Ovary (tissue), 9 donors: Measurements from ENCODE around the gene CARD18. TPM values are rescaled to one million over a fixed set of nuclear protein-coding genes. Genes with fewer than 3 reads are reported as not detected.

Experiments
- DNase-seq, 5 donors: peaks; one replicate each; pipeline ENCODE4 v3.0.0-alpha.2; 2019 to 2020
- H3K27ac ChIP-seq, 2 donors: fragments of 200-600 bp; one replicate each; pipeline versions ENCODE4 v1.5.1 to v1.8.0; 2019 to 2022
- H3K27me3 ChIP-seq: fragments of 200-600 bp; one replicate; pipeline ENCODE4 v1.8.0; 2022
- H3K36me3 ChIP-seq: fragments of 200-600 bp; sonication (generic); one replicate; pipeline ENCODE4 v1.5.1; 2019
- H3K4me1 ChIP-seq: one replicate; pipeline ENCODE4 v1.8.1; 2013; ENCODE audit warnings: mild to moderate bottlenecking, moderate library complexity; ENCODE audit not compliant: insufficient read depth
- H3K4me3 ChIP-seq: fragments of 200-600 bp; sonication (generic); one replicate; pipeline ENCODE4 v1.5.1; 2017
- H3K9me3 ChIP-seq, 2 donors: fragments of 200-600 bp in 1 of 2; sonication (generic) in 1 of 2; one replicate each; pipeline versions ENCODE4 v1.5.1 to v1.8.1; 2013 to 2019; ENCODE audit warnings: mild to moderate bottlenecking in 1 of 2, moderate library complexity in 1 of 2
- EP300 ChIP-seq: sonication (generic); formaldehyde crosslinking; IDR thresholded peaks from one replicate; pipeline ENCODE4 v1.6.1; 2017; ENCODE audit warnings: antibody characterized with exemption
- POLR2A ChIP-seq: fragments of 450-650 bp; IDR thresholded peaks from one replicate; pipeline ENCODE4 v1.6.1; 2017; ENCODE audit warnings: antibody characterized with exemption, mild to moderate bottlenecking, moderate library complexity
- WGBS, 3 donors: extraction: QIAGEN DNeasy Blood & Tissue Kit in 1 of 3; methylation state at CpG; one replicate each; pipeline versions ENCODE4 v1.1.5 to v1.1.7; 2013 to 2017; 5-methylcytosine and 5-hydroxymethylcytosine counted together
- intact Hi-C, 4 donors: fragments of 100-400 bp; cut with DNase I; formaldehyde crosslinking; loops; one replicate each; pipeline versions ENCODE4 v1.11.0 to v1.15.1; 2022 to 2023
- polyA plus RNA-seq, 2 donors: library from polyadenylated mRNA; stranded (reverse); fragments of 200-250 nt in 1 of 2; fragments of 350-450 nt in 1 of 2; fragmentation: Illumina TruSeq in 1 of 2; extraction: RNeasy Lipid Tissue Mini Kit (QIAGEN cat#74804) in 1 of 2; gene quantifications; one replicate each; pipeline ENCODE4 v1.2.3, GENCODE V29; 2013 to 2014
- total RNA-seq, 7 donors: library from RNA; depleted of rRNA in 2 of 7; stranded (reverse); fragments of >200 nt in 2 of 7; fragmentation: NEBNext Ultra II Directional in 3 of 7; extraction: Animal tissue kit (Norgen Biotek cat#: 25700) in 3 of 7; gene quantifications; one replicate each; pipeline versions ENCODE4 v1.1.0 to v1.2.4, GENCODE V29; 2016 to 2023
- TF ChIP-seq, protein P1 (sequence below), 3 donors: fragments of 450-650 bp in 2 of 3; fragments of 200-600 bp in 1 of 3; IDR thresholded peaks; one replicate each; pipeline versions ENCODE4 v1.5.1 to v1.8.0; 2016 to 2022; ENCODE audit warnings: antibody characterized with exemption in 3 of 3, mild to moderate bottlenecking in 1 of 3
- donor health status: DM: no; HTN: no; CAD: no; lungs with moderate emphysema.
- donor health status: DM: no; HTN: no; CAD: no.
- donor health status: Bipolar disorder and iron deficiency.
- donor health status: DM: yes; HTN: yes; CAD: no.
- donor health status: DM: no; HTN: no; CAD: no.
- donor health status: DM: yes; HTN: yes; CAD: no.

CARD18 gene
- total and polyA plus RNA-seq, 9 donors = not detected

DNA sequence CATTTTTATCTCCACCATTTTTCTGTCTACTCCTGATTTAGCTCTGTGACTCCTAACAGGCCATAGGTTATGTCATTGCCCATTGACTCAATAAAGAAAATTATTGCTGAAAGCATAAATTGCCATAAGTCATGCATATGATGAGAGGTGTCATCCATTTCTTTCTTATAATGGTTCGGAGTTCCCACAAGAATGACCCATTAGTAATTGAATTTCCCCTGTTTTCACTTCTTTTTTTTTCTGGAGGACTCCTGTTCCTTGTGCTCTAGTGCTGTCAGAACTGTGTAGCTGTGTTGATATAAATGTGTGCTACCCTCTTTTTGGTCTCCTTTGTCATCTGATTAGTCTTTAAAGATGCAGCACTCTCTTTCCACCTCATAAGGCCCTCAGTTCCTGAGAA, 22.9 kb upstream of the CARD18 start:
- WGBS, 3 donors = 0 to 91% (median 88%) methylated on average over 1 of the region's 1 CpG
- no peak overlapping the region for H3K27ac ChIP-seq
- H3K27me3 ChIP-seq = no peaks in the 10 kb centered on the region
- no peaks in the 10 kb centered on the region for H3K36me3 ChIP-seq
- no peak for TF ChIP-seq POLR2A
- TF ChIP-seq, protein P1, sequence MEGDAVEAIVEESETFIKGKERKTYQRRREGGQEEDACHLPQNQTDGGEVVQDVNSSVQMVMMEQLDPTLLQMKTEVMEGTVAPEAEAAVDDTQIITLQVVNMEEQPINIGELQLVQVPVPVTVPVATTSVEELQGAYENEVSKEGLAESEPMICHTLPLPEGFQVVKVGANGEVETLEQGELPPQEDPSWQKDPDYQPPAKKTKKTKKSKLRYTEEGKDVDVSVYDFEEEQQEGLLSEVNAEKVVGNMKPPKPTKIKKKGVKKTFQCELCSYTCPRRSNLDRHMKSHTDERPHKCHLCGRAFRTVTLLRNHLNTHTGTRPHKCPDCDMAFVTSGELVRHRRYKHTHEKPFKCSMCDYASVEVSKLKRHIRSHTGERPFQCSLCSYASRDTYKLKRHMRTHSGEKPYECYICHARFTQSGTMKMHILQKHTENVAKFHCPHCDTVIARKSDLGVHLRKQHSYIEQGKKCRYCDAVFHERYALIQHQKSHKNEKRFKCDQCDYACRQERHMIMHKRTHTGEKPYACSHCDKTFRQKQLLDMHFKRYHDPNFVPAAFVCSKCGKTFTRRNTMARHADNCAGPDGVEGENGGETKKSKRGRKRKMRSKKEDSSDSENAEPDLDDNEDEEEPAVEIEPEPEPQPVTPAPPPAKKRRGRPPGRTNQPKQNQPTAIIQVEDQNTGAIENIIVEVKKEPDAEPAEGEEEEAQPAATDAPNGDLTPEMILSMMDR (IDR thresholded peaks at IDR 0.05) = no peak
- no peak for TF ChIP-seq EP300
- H3K4me3 ChIP-seq = no peak overlapping the region
- intact Hi-C loops = no loop called here
- H3K4me1 ChIP-seq = no peaks in the 10 kb centered on the region
- H3K9me3 ChIP-seq = no peaks in the 10 kb centered on the region
- DNase-seq = no peak

DNA sequence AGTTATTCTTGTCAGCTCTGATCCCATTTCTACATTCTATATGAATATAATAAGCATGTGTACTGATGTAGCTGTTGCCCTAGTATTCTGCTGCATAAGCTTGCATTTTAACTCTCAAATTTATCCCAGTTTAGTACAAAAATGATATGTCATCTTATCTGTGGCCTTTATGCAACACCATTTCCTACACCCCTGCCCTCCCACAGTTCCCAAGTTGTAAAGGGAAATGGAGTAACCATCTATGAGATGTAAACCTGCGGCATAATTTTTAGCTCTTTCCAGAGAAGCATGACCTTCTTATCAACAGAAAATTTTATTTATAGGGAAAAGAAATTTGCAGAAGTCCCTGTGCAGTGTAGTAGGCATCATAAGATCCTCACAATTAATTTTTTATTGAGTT, 18.9 kb upstream of the CARD18 start:
- no peaks in the 10 kb centered on the region for H3K4me1 ChIP-seq
- no peak overlapping the region for H3K4me3 ChIP-seq
- no peak for DNase-seq
- no peak overlapping the region for H3K27ac ChIP-seq
- no peaks in the 10 kb centered on the region for H3K36me3 ChIP-seq
- TF ChIP-seq POLR2A (no peak), EP300 (no peak)
- TF ChIP-seq, protein P1 (IDR thresholded peaks at IDR 0.05) = no peak
- intact Hi-C loops = no loop called here
- WGBS, 3 donors = 72 to 92% (median 84%) methylated on average over 1 of the region's 1 CpG
- no peaks in the 10 kb centered on the region for H3K27me3 ChIP-seq
- no peaks in the 10 kb centered on the region for H3K9me3 ChIP-seq

DNA sequence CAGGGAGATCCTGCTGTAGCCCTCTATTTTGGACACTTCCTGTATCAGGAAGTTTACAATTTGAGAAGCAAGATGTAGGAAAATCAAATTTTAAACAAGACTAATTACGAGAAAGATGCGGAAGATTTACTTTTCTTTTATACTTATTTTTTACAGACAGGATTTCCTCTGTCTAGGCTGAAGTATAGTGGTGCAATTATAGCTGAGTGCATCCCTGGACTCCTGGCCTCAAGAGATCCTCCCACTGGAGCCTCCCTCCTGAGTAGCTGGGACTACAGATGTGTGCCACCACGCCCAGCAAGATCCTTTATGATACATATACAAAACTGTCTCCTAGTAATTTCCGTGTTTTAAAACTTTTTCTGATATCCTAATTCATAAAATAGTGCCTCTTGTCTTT, 17.2 kb upstream of the CARD18 start:
- no peaks in the 10 kb centered on the region for H3K36me3 ChIP-seq
- no peak overlapping the region for H3K27ac ChIP-seq
- no peak overlapping the region for H3K4me3 ChIP-seq
- H3K27me3 ChIP-seq = no peaks in the 10 kb centered on the region
- H3K4me1 ChIP-seq = no peaks in the 10 kb centered on the region
- WGBS, 3 donors = 84 to 89% (median 88%) methylated on average over 4 of the region's 4 CpGs
- TF ChIP-seq EP300 (no peak), POLR2A (no peak)
- TF ChIP-seq, protein P1 (IDR thresholded peaks at IDR 0.05) = no peak
- no peak for DNase-seq
- intact Hi-C loops = no loop called here
- H3K9me3 ChIP-seq = no peaks in the 10 kb centered on the region

DNA sequence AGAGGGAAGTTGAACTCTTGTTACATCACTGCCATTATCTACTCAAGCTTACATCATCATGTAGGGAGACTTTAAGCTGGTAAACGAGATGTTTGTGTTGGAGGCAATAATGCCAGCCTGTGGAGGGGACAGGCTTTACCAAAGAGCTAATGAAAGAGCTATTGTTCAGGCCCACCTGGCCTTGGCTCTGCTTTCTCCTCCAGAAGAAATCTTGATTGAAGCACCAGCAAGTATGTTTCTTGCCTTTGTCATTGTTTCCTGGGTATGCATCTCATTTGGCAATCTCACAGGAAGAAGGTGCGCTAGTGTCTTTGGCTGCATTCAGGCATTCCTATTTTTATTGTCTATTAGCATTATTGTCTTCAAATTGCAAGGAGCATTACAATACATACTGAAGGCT, 16.7 kb upstream of the CARD18 start:
- Histone ChIP-seq H3K4me1 (no peaks in the 10 kb centered on the region), H3K4me3 (no peak overlapping the region), H3K27ac (no peak overlapping the region), H3K9me3 (no peaks in the 10 kb centered on the region), H3K27me3 (no peaks in the 10 kb centered on the region), H3K36me3 (no peaks in the 10 kb centered on the region)
- intact Hi-C loops = no loop called here
- TF ChIP-seq EP300 (no peak), POLR2A (no peak)
- TF ChIP-seq, protein P1 (IDR thresholded peaks at IDR 0.05) = no peak
- 63 to 78% (median 73%) methylated on average over 2 of the region's 2 CpGs for WGBS, 3 donors
- DNase-seq = no peak

DNA sequence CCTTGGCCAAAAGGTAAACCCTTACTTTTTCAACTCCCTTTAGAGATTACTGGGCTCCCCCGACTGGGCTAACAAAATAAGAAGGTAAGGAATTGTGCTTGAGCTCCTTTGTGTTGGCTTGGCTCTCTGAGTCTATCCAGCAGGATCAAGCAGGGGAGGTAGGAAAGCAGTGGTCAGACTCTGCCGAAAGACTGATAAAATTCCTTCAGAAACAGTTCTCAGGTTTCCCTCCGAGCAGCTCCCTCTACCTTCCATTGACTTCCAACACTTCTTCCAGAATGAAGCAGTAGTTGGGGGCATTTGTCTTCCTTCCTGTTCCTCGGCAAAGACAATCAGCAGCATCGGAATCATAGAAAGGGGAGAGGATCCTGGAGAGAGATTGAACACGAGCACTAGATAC, 16.1 kb upstream of the CARD18 start:
- Histone ChIP-seq H3K36me3 (no peaks in the 10 kb centered on the region), H3K4me3 (no peak overlapping the region), H3K9me3 (no peaks in the 10 kb centered on the region), H3K4me1 (no peaks in the 10 kb centered on the region), H3K27me3 (no peaks in the 10 kb centered on the region), H3K27ac (no peak overlapping the region)
- intact Hi-C loops = no loop called here
- no peak for DNase-seq
- TF ChIP-seq EP300 (no peak), POLR2A (no peak)
- TF ChIP-seq, protein P1 (IDR thresholded peaks at IDR 0.05) = no peak
- WGBS, 3 donors = 84 to 91% (median 86%) methylated on average over 6 of the region's 6 CpGs
